Uterus (tissue), 4 donors: ENCODE data around the gene MYH14. TPM values are rescaled to one million over a fixed set of nuclear protein-coding genes. Genes with fewer than 3 reads are reported as not detected.

Source experiments
- DNase-seq, 2 donors: peaks; one replicate each; pipeline ENCODE4 v3.0.0-alpha.2; 2019 to 2020
- H3K27ac ChIP-seq, 2 donors: fragments of 200-600 bp; sonication (generic); 1 replicate in 1 of 2; 2 replicates in 1 of 2; pipeline ENCODE4 v1.5.1; 2016 to 2018
- H3K27me3 ChIP-seq, 2 donors: fragments of 200-600 bp; sonication (generic); one replicate each; pipeline ENCODE4 v1.5.1; 2018 to 2019; ENCODE audit warnings: control low read depth in 1 of 2
- H3K36me3 ChIP-seq, 2 donors: fragments of 200-600 bp; sonication (generic); one replicate each; pipeline ENCODE4 v1.5.1; 2019; ENCODE audit warnings: control low read depth in 1 of 2
- H3K4me1 ChIP-seq, 2 donors: fragments of 200-600 bp; sonication (generic); one replicate each; pipeline ENCODE4 v1.5.1; 2018 to 2019; ENCODE audit warnings: control low read depth in 1 of 2
- H3K4me3 ChIP-seq, 2 donors: fragments of 200-600 bp; sonication (generic); 1 replicate in 1 of 2; 2 replicates in 1 of 2; pipeline ENCODE4 v1.5.1; 2018 to 2019; ENCODE audit warnings: mild to moderate bottlenecking in 1 of 2
- H3K9me3 ChIP-seq, 2 donors: fragments of 200-600 bp; sonication (generic); one replicate each; pipeline ENCODE4 v1.5.1; 2019; ENCODE audit warnings: control low read depth in 1 of 2
- CTCF ChIP-seq, 4 experiments: fragments of 200-600 bp in 2 of 4; fragments of 450-650 bp in 2 of 4; sonication (generic) in 2 of 4; IDR thresholded peaks; one replicate each; pipeline ENCODE4 v1.5.1; 2016 to 2019; ENCODE audit warnings: antibody characterized with exemption in 4 of 4, mild to moderate bottlenecking in 2 of 4, moderate library complexity in 1 of 4
- POLR2A ChIP-seq, 2 donors: fragments of 450-650 bp; IDR thresholded peaks; one replicate each; pipeline ENCODE4 v1.6.1; 2016; ENCODE audit warnings: antibody characterized with exemption in 2 of 2, mild to moderate bottlenecking in 1 of 2, moderate library complexity in 1 of 2
- intact Hi-C: fragments of 100-400 bp; cut with DNase I; formaldehyde crosslinking; loops from one replicate; pipeline ENCODE4 v1.15.1; 2023; ENCODE audit warnings: low total_unique reads
- total RNA-seq, 4 donors: library from RNA; depleted of rRNA in 3 of 4; stranded (reverse); fragments of >200 nt in 3 of 4; gene quantifications; one replicate each; pipeline versions ENCODE4 v1.1.0 to v1.2.4, GENCODE V29; 2014 to 2023
- donor health status: DM: yes; HTN: yes; CAD: no.

Gene MYH14
- total RNA-seq, 4 donors from 2014 or later: 0.77 to 22.1 (median 1.4) TPM

GRCh38 chr19:50238043-50238442 is 34.6 kb downstream of the MYH14 start:
- H3K27me3 ChIP-seq: no peaks in the 10 kb centered on the region
- no peak overlapping the region for H3K27ac ChIP-seq
- TF ChIP-seq POLR2A (IDR thresholded peaks at IDR 0.05): no peak
- no peak for TF ChIP-seq CTCF (IDR thresholded peaks at IDR 0.05)
- intact Hi-C loops: no loop called here
- H3K9me3 ChIP-seq: no peaks in the 10 kb centered on the region
- H3K4me3 ChIP-seq: no peak overlapping the region
- no peaks in the 10 kb centered on the region for H3K36me3 ChIP-seq
- no peak for DNase-seq
- no peaks in the 10 kb centered on the region for H3K4me1 ChIP-seq

GRCh38 chr19:50239921-50240590 is 36.6 kb downstream of the MYH14 start:
- no peak for DNase-seq
- Histone ChIP-seq H3K4me1 (no peaks in the 10 kb centered on the region), H3K27ac (no peak overlapping the region), H3K27me3 (no peaks in the 10 kb centered on the region), H3K4me3 (no peak overlapping the region), H3K9me3 (no peaks in the 10 kb centered on the region), H3K36me3 (no peaks in the 10 kb centered on the region)
- no peak for TF ChIP-seq POLR2A (IDR thresholded peaks at IDR 0.05)
- no peak for TF ChIP-seq CTCF (IDR thresholded peaks at IDR 0.05)
- intact Hi-C loops: no loop called here

- Histone ChIP-seq H3K36me3 (no peaks in the 10 kb centered on the region), H3K4me1 (no peaks in the 10 kb centered on the region), H3K4me3 (no peak overlapping the region), H3K27ac (no peak overlapping the region), H3K27me3 (no peaks in the 10 kb centered on the region), H3K9me3 (no peaks in the 10 kb centered on the region)
- intact Hi-C loops: no loop called here
- TF ChIP-seq CTCF (IDR thresholded peaks at IDR 0.05): no peak
- no peak for TF ChIP-seq POLR2A (IDR thresholded peaks at IDR 0.05)
- no peak for DNase-seq
These were observed 39.2 kb downstream of the MYH14 start for GRCh38 chr19:50242581-50242980.

- intact Hi-C loops: no loop called here
- no peaks in the 10 kb centered on the region for H3K36me3 ChIP-seq
- H3K4me3 ChIP-seq: no peak overlapping the region
- no peak overlapping the region for H3K27ac ChIP-seq
- no peak for TF ChIP-seq POLR2A (IDR thresholded peaks at IDR 0.05)
- no peak for TF ChIP-seq CTCF (IDR thresholded peaks at IDR 0.05)
- no peaks in the 10 kb centered on the region for H3K4me1 ChIP-seq
- H3K9me3 ChIP-seq: no peaks in the 10 kb centered on the region
- DNase-seq: no peak
- no peaks in the 10 kb centered on the region for H3K27me3 ChIP-seq
These were observed 41.3 kb downstream of the MYH14 start for GRCh38 chr19:50244695-50245094.

GRCh38 chr19:50248413-50248812 is 45.0 kb downstream of the MYH14 start:
- Histone ChIP-seq H3K36me3 (no peaks in the 10 kb centered on the region), H3K27me3 (no peaks in the 10 kb centered on the region), H3K4me1 (no peaks in the 10 kb centered on the region), H3K9me3 (peaks cover 0 to 8% of the 10 kb centered on the region in 2 donors), H3K27ac (no peak overlapping the region), H3K4me3 (no peak overlapping the region)
- intact Hi-C loops: no loop called here
- TF ChIP-seq CTCF (IDR thresholded peaks at IDR 0.05) (no peak), POLR2A (IDR thresholded peaks at IDR 0.05) (no peak)
- DNase-seq: no peak
